ENCODE data around the gene SLC5A9. TPM values are rescaled to one million over a fixed set of nuclear protein-coding genes. Genes with fewer than 3 reads are reported as not detected.
"Not testable (repeated sequence)": the region's sequence is repeated elsewhere in the genome, so short reads cannot be mapped to it uniquely, and the experiment has no call there.

Gene SLC5A9
- total RNA-seq, 2 donors from 2014 or later, result 0.28 to 0.67 TPM

- DNase-seq (ENCODE audit: low spot score), result no peak
- intact Hi-C loops (cut with DNase I), result no loop called here
Measured at GRCh38 chr1:48230236-48230635, 7.7 kb downstream of the SLC5A9 start.

- intact Hi-C loops (cut with DNase I), result no loop called here
- no peak for DNase-seq (ENCODE audit: low spot score)
Measured at GRCh38 chr1:48232722-48233121, 10.2 kb downstream of the SLC5A9 start.

DNA sequence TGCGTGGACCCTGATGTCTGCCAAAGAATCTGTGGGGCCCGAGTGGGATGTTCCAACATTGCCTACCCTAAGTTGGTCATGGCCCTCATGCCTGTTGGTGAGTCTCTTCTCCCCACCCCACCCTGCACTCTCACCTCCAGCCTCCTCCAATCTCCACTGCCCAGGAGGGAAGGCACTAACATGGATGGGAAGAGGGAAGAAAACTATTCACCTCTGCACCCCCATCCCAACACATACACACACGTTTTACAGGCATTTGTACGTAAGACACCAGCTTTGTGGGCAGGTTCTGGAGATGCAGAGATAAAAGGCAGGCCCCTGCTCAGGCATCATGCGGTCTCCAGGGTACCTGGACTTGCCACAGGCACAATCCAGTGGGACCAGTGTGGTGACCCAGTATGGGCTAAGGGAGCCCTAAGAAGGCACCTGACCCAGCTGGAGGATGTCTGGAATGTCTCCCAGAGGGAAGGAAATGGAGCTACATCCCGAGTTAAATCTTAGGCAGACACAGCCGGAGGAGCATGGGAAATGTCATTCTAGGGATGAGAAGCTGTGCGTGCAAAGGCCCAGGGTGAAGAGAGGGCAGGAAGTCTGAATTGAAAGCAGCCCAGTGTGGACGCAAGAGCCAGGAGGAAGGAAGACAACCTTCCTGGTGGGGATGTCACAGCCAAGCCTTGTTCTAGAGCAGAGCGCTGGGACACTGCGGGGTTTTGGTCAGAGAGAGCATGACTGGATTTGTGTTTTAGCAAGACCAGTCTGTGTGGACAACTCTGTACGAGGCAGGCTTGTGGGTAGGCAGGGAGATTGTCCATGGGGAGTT lies 11.4 kb downstream of the SLC5A9 start:
- intact Hi-C loops (cut with DNase I), result no loop called here
- no peak for DNase-seq (ENCODE audit: low spot score)

DNA sequence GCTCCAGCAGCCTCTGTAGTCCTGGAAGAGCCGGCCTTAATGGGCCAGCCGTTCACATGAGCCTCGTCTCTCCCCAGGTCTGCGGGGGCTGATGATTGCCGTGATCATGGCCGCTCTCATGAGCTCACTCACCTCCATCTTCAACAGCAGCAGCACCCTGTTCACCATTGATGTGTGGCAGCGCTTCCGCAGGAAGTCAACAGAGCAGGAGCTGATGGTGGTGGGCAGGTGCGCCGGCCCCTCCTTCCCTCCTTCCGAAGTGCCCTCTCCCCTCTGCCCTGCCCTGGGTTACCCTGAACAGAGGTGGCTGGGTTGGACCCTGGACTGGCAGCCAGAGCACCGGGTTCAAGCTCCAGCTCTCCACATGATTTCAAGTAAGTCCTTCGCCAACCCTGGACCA lies 13.1 kb downstream of the SLC5A9 start:
- intact Hi-C loops (cut with DNase I), result no loop called here

DNA sequence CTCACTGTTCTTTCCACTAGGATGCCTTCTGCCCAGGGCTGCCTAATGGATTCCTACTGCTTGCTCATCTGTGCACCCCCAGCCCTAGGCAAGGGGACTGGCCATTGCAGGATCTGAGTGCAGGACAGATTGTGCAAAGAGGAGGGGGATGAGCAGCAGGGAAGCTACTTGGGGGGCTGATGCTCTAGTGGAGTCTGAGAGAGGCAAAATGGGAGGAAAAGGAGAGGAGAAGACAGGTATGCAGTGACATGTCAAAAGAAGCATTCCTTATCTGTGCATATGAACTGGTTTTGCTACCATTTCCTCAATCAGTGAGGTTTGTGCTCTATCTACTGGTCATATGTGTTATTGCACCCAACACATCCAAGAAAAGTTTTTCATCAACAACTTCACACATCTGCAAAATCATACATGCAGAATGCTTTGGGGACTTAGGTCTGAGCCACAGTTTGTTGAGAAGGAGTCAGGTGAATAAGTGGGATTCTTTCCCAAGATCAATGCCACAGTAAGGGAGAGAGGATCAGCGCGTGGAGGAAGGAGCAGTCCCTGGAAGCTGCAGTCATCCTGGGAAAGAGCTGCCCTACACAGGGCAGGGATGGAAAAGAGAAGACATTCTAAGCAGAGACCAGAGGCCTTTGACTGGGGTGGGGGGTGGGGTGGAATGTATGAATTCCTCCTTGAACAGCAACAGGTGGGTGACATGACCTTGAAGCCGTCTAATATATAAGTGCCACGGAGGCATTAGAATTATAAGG lies 14.4 kb downstream of the SLC5A9 start:
- DNase-seq (ENCODE audit: low spot score), result no peak
- intact Hi-C loops (cut with DNase I), result no loop called here

More for the DNA sequence above, 13.1 kb downstream of the SLC5A9 start:
- no peak for DNase-seq (ENCODE audit: low spot score)

DNA sequence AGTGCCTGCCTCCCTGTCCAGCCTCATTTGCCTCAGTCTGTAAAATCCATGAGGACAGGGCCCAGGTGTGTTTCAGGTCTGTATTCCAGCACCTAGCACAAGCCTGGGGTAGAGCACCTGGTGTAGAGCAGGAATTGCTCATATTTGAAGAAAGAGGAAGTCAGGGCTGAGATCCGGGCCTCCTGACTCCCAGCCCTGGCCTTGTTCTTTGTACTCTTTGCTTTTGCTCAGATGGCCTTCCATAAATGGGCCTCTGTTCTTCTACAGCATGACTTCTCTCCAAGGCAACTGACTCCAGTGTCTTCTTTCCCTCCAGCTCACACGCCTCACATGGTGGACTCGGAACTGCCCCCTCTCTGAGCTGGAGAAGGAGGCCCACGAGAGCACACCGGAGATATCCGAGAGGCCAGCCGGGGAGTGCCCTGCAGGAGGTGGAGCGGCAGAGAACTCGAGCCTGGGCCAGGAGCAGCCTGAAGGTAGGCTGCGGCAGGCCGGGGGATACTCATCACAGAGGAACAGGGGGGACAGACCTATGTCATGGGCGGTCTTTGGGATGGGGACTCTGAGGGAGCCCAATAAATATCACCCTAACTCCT lies 19.7 kb downstream of the SLC5A9 start:
- no peak for DNase-seq (ENCODE audit: low spot score)
- intact Hi-C loops (cut with DNase I), result no loop called here

GRCh38 chr1:48245106-48245505 lies 22.6 kb downstream of the SLC5A9 start:
- intact Hi-C loops (cut with DNase I), result no loop called here
- no peak for DNase-seq (ENCODE audit: low spot score)

DNA sequence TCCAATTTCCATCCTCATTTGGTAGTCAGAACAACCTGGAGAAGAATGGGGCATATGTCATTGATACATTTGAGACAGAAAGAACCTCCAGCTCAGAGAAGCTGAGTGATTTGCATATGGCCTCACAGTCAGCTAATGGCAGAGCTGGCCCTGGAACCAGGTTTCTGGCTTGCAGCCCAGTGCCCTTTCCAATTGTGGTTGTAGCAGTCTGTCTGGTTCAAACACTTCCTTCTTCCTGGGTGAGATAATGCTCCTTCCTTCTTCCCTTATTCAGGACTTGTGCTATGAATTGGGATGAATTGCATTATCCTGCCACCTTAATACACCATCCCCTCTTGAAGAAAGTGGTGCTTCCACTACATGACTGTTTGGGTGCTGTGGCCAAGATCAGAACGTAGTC lies 24.2 kb downstream of the SLC5A9 start:
- intact Hi-C loops (cut with DNase I), result no loop called here
- DNase-seq (ENCODE audit: low spot score), result no peak

DNA sequence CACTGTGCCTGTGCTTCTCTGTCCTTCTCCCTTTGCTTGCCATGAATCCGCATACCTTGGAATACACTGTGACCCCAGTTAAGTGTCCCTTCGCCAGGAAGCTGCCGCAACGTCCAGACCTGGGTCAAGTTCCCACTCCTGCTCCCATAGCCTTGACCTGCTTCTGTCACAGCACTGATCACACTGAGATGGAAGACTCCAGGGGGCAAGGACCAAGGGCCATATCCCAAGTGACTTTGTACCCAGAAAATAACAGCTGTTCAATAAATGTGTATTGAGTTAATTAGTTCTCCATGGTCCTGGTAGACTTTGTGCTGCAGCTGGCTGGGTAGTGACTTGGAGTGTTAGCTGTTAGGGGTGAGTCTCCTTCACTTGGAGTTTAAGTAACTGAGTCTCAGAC lies 25.8 kb downstream of the SLC5A9 start:
- intact Hi-C loops (cut with DNase I), result no loop called here
- no peak for DNase-seq (ENCODE audit: low spot score)

- intact Hi-C loops (cut with DNase I), result no loop called here
- no peak for DNase-seq (ENCODE audit: low spot score)
Measured at GRCh38 chr1:48249868-48250267, 27.4 kb downstream of the SLC5A9 start.

- DNase-seq (ENCODE audit: low spot score), result no peak
- intact Hi-C loops (cut with DNase I), result no loop called here
Measured at GRCh38 chr1:48250572-48250971, 28.1 kb downstream of the SLC5A9 start.

- intact Hi-C loops (cut with DNase I), result no loop called here
- DNase-seq (ENCODE audit: low spot score), result no peak
Measured at GRCh38 chr1:48251323-48251722, 28.8 kb downstream of the SLC5A9 start.

- intact Hi-C loops (cut with DNase I), result no loop called here
- no peak for DNase-seq (ENCODE audit: low spot score)
Measured at GRCh38 chr1:48251821-48252220, 29.3 kb downstream of the SLC5A9 start.

DNA sequence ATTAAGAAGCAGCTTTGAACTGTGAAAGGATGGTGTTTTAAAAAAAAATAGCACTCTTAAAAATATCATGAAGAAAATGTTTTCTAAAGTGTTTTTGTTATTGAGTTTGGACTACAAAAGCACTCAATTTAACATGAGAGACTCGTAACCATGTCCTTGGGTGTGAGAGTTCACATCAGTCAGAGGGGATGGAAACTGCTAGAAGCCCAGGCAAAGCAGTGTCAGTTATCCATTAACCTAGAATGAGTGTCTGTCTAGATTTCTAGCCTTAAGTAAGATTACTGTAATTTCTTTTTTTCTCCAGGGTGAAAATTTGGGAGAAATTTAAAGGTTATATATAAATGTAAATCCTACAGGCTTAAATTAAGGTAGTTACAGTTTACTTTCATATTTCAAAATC lies 31.7 kb downstream of the SLC5A9 start:
- no peak for DNase-seq (ENCODE audit: low spot score)
- intact Hi-C loops (cut with DNase I), result no loop called here

- DNase-seq (ENCODE audit: low spot score), result no peak
Measured at GRCh38 chr1:48258106-48258505, 35.6 kb downstream of the SLC5A9 start.

GRCh38 chr1:48261881-48262400 lies 39.4 kb downstream of the SLC5A9 start:
- DNase-seq (ENCODE audit: low spot score), result no peak

More at GRCh38 chr1:48258106-48258505, 35.6 kb downstream of the SLC5A9 start:
- intact Hi-C loops (cut with DNase I), result no loop called here

DNA sequence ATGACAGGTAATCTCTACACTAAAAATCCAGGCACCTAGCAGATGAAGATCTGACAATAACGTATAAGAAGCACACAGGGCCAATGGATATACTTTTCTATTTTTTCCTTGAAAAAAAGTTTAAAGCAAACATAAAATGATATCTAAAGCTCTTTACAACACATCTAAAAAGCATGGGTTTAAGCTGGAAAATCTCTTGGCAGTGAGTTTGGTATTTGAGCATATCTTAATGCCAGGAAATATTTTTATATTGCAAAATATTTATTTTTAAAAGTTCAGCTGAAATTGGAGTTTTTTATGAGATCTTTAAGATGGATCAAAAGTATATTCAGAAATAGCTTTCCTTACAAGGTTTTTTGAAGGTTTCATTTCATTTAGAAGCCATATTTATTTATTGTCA lies 40.5 kb downstream of the SLC5A9 start:
- no peak for DNase-seq (ENCODE audit: low spot score)
- intact Hi-C loops (cut with DNase I), result no loop called here

More at GRCh38 chr1:48261881-48262400, 39.4 kb downstream of the SLC5A9 start:
- intact Hi-C loops (cut with DNase I), result no loop called here

DNA sequence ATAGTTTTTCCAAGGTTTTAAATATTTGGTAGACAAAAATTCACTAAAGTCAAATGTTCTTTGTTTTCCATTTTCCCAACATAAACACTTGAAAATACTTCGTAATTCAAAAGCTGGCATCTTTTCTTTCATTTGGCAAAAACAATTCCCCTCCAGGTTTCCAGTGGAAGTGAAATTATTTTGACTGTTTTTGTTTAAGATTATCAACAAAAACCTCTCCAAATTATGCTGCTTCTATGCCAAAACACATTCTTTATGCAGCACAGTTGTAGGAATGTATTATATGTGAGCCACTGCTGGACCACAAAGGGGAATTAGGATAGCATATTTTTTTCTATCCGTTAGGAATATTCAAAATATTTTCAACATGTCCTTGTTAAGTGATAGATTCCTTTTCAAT lies 44.1 kb downstream of the SLC5A9 start:
- intact Hi-C loops (cut with DNase I), result no loop called here
- no peak for DNase-seq (ENCODE audit: low spot score)

DNA sequence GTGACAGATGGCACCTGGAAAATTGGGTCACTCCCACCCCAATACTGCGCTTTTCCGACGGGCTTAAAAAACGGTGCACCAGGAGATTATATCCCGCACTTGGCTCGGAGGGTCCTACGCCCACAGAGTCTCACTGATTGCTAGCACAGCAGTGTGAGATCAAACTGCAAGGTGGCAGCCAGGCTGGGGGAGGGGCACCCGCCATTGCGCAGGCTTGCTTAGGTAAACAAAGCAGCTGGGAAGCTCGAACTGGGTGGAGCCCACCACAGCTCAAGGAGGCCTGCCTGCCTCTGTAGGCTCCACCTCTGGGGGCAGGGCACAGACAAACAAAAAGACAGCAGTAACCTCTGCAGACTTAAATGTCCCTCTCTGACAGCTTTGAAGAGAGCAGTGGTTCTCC lies 54.9 kb downstream of the SLC5A9 start:
- intact Hi-C loops (cut with DNase I); DNase-seq (ENCODE audit: low spot score): not testable (repeated sequence)

- DNase-seq (ENCODE audit: low spot score); intact Hi-C loops (cut with DNase I): not testable (repeated sequence)
Measured at GRCh38 chr1:48282329-48282728, 59.8 kb downstream of the SLC5A9 start.

Measured in posterior vena cava (tissue), 2 donors.